ENCODE measurements around the gene ZBTB4.

Gene ZBTB4

GRCh38 chr17:7513850-7514419 lies 34.5 kb upstream of the ZBTB4 start:
- Histone ChIP-seq H3K27me3 (ENCODE audit: insufficient read depth, low read depth) (no peaks in the 10 kb centered on the region), H3K27ac (no peak overlapping the region), H3K4me2 (no peak overlapping the region), H2AFZ (ENCODE audit: low read depth) (no peak overlapping the region), H4K20me1 (ENCODE audit: insufficient read depth) (no peaks in the 10 kb centered on the region), H3K4me3 (IDR thresholded peaks at IDR 0.05; ENCODE audit: insufficient read depth, low read depth, low read length) (no peak overlapping the region), H3K4me1 (ENCODE audit: low read depth, poor library complexity, severe bottlenecking) (no peaks in the 10 kb centered on the region), H3K79me2 (ENCODE audit: insufficient read depth, low read depth) (no peaks in the 10 kb centered on the region), H3K9ac (no peak overlapping the region), H3K36me3 (ENCODE audit: insufficient read depth) (no peaks in the 10 kb centered on the region)
- TF ChIP-seq, protein P1, sequence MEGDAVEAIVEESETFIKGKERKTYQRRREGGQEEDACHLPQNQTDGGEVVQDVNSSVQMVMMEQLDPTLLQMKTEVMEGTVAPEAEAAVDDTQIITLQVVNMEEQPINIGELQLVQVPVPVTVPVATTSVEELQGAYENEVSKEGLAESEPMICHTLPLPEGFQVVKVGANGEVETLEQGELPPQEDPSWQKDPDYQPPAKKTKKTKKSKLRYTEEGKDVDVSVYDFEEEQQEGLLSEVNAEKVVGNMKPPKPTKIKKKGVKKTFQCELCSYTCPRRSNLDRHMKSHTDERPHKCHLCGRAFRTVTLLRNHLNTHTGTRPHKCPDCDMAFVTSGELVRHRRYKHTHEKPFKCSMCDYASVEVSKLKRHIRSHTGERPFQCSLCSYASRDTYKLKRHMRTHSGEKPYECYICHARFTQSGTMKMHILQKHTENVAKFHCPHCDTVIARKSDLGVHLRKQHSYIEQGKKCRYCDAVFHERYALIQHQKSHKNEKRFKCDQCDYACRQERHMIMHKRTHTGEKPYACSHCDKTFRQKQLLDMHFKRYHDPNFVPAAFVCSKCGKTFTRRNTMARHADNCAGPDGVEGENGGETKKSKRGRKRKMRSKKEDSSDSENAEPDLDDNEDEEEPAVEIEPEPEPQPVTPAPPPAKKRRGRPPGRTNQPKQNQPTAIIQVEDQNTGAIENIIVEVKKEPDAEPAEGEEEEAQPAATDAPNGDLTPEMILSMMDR (conservative IDR thresholded peaks at IDR 0.05; ENCODE audit: low read depth, low read length): no peak

DNA sequence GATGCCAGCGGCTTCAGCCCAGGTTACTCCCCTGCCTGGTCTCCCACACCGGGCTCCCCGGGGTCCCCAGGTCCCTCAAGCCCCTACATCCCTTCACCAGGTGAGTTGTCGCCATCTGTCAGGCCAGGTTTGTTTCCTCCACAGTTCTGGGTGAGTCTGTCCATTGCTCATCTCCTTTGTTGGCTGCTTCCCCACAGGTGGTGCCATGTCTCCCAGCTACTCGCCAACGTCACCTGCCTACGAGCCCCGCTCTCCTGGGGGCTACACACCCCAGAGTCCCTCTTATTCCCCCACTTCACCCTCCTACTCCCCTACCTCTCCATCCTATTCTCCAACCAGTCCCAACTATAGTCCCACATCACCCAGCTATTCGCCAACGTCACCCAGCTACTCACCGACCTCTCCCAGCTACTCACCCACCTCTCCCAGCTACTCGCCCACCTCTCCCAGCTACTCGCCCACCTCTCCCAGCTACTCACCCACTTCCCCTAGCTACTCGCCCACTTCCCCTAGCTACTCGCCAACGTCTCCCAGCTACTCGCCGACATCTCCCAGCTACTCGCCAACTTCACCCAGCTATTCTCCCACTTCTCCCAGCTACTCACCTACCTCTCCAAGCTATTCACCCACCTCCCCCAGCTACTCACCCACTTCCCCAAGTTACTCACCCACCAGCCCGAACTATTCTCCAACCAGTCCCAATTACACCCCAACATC lies 33.6 kb upstream of the ZBTB4 start:
- Histone ChIP-seq H3K27ac (no peak overlapping the region), H3K4me3 (IDR thresholded peaks at IDR 0.05; ENCODE audit: insufficient read depth, low read depth, low read length) (no peak overlapping the region), H3K9ac (no peak overlapping the region), H3K4me1 (ENCODE audit: low read depth, poor library complexity, severe bottlenecking) (no peaks in the 10 kb centered on the region), H3K27me3 (ENCODE audit: insufficient read depth, low read depth) (no peaks in the 10 kb centered on the region), H3K79me2 (ENCODE audit: insufficient read depth, low read depth) (no peaks in the 10 kb centered on the region), H3K36me3 (ENCODE audit: insufficient read depth) (no peaks in the 10 kb centered on the region), H4K20me1 (ENCODE audit: insufficient read depth) (no peaks in the 10 kb centered on the region), H2AFZ (ENCODE audit: low read depth) (no peak overlapping the region), H3K4me2 (no peak overlapping the region)
- TF ChIP-seq, protein P1 (conservative IDR thresholded peaks at IDR 0.05; ENCODE audit: low read depth, low read length): no peak

GRCh38 chr17:7512105-7512504 lies 32.7 kb upstream of the ZBTB4 start:
- H3K27ac ChIP-seq: no peak overlapping the region
- H3K4me1 ChIP-seq (ENCODE audit: low read depth, poor library complexity, severe bottlenecking): no peaks in the 10 kb centered on the region
- H3K9ac ChIP-seq: no peak overlapping the region
- no peaks in the 10 kb centered on the region for H4K20me1 ChIP-seq (ENCODE audit: insufficient read depth)
- no peaks in the 10 kb centered on the region for H3K36me3 ChIP-seq (ENCODE audit: insufficient read depth)
- no peak overlapping the region for H3K4me3 ChIP-seq (IDR thresholded peaks at IDR 0.05; ENCODE audit: insufficient read depth, low read depth, low read length)
- TF ChIP-seq, protein P1 (conservative IDR thresholded peaks at IDR 0.05; ENCODE audit: low read depth, low read length): no peak
- no peak overlapping the region for H2AFZ ChIP-seq (ENCODE audit: low read depth)
- H3K79me2 ChIP-seq (ENCODE audit: insufficient read depth, low read depth): no peaks in the 10 kb centered on the region
- H3K27me3 ChIP-seq (ENCODE audit: insufficient read depth, low read depth): no peaks in the 10 kb centered on the region
- no peak overlapping the region for H3K4me2 ChIP-seq

DNA sequence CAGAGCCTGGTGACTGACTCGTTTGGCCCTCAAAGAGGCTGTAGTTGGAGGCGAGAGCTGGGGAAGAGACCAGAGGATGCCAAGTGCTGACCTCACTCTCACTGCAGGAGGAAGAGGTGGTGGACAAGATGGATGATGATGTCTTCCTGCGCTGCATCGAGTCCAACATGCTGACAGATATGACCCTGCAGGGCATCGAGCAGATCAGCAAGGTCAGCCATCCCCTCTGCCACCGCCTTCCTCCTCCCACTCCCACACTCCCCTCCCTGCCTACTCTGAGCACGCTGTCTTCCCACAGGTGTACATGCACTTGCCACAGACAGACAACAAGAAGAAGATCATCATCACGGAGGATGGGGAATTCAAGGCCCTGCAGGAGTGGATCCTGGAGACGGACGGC lies 31.7 kb upstream of the ZBTB4 start:
- no peak overlapping the region for H3K27ac ChIP-seq
- no peak overlapping the region for H3K4me2 ChIP-seq
- no peaks in the 10 kb centered on the region for H3K27me3 ChIP-seq (ENCODE audit: insufficient read depth, low read depth)
- H3K9ac ChIP-seq: no peak overlapping the region
- no peaks in the 10 kb centered on the region for H4K20me1 ChIP-seq (ENCODE audit: insufficient read depth)
- H3K4me3 ChIP-seq (IDR thresholded peaks at IDR 0.05; ENCODE audit: insufficient read depth, low read depth, low read length): no peak overlapping the region
- TF ChIP-seq, protein P1 (conservative IDR thresholded peaks at IDR 0.05; ENCODE audit: low read depth, low read length): no peak
- H3K79me2 ChIP-seq (ENCODE audit: insufficient read depth, low read depth): no peaks in the 10 kb centered on the region
- H3K4me1 ChIP-seq (ENCODE audit: low read depth, poor library complexity, severe bottlenecking): no peaks in the 10 kb centered on the region
- H2AFZ ChIP-seq (ENCODE audit: low read depth): no peak overlapping the region
- no peaks in the 10 kb centered on the region for H3K36me3 ChIP-seq (ENCODE audit: insufficient read depth)

All from KMS-11 (cell line).